ENCODE data around the gene PDSS2. TPM values are rescaled to one million over a fixed set of nuclear protein-coding genes. Genes with fewer than 3 reads are reported as not detected.

The PDSS2 gene
- total and polyA plus RNA-seq, 2 of the 8 experiments (the other 6 are each of a cell fraction or from before 2014, with no cell fraction given) = 10.7 to 16.1 TPM

DNA sequence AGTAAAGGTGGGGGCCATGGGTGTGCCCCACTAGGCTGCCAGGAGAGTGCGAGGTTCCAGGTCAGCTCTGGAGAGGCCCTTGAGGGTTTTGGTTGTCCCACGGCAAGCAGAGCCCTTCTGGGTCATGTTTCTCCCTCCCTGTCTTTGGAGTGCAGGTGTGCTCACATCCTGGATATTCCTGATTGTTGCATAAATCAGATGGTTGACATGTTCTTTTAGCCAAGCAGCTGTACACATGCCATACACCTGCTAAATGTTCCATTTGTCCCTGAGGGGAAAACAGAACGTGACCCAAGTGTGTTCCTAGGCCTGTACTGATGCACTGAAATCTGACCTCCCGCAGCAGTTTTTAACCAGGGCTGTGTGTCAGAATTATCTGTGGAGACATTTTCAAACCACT lies 266.5 kb downstream of the PDSS2 start:
- Histone ChIP-seq H4K8ac (ENCODE audit: extremely low read depth, insufficient read depth, low read length) (no peak overlapping the region), H3K36me3 (ENCODE audit: control insufficient read depth in 2 of 4, insufficient read depth in 4 of 4, low read length in 3 of 4) (no peaks in the 10 kb centered on the region), H2BK120ac (replicated peaks; ENCODE audit: low read depth, low read length) (no peak overlapping the region), H2BK20ac (ENCODE audit: low read length) (no peak overlapping the region), H3K4me3 (ENCODE audit: extremely low read depth in 1 of 4, insufficient read depth in 2 of 4, low read depth in 3 of 4, low read length in 4 of 4) (no peak overlapping the region), H3K18ac (ENCODE audit: extremely low read depth, low read length) (no peak overlapping the region), H3K79me2 (ENCODE audit: control insufficient read depth in 1 of 2, insufficient read depth in 2 of 2, low read length in 2 of 2) (no peaks in the 10 kb centered on the region), H2AK5ac (ENCODE audit: low read depth, low read length) (no peak overlapping the region), H3K4ac (replicated peaks; ENCODE audit: insufficient read length, low read depth, low read length) (no peak overlapping the region), H4K91ac (replicated peaks; ENCODE audit: insufficient read length, low read length) (no peak overlapping the region), H3K79me1 (ENCODE audit: low read depth, low read length) (no peaks in the 10 kb centered on the region), H3K4me2 (ENCODE audit: insufficient read depth in 1 of 2, low read depth in 2 of 2, low read length in 2 of 2) (no peak overlapping the region), H3K14ac (ENCODE audit: insufficient read length) (no peak overlapping the region), H4K5ac (ENCODE audit: insufficient read length, low read depth, low read length) (no peak overlapping the region), H2AFZ (ENCODE audit: low read length) (no peak overlapping the region), H3K4me1 (replicated peaks in 1 of 4; ENCODE audit: control insufficient read depth in 3 of 4, insufficient read depth in 4 of 4, low read length in 3 of 4) (no peaks in the 10 kb centered on the region), H3K23me2 (ENCODE audit: low read depth, low read length) (no peaks in the 10 kb centered on the region), H3K56ac (replicated peaks; ENCODE audit: insufficient read length, low read depth, low read length) (no peak overlapping the region), H2BK15ac (ENCODE audit: low read length) (no peak overlapping the region), H2BK5ac (ENCODE audit: low read depth, low read length) (no peak overlapping the region), H2BK12ac (ENCODE audit: low read depth, low read length) (no peak overlapping the region), H3K27me3 (replicated peaks in 1 of 4; ENCODE audit: control insufficient read depth in 3 of 4, extremely low read depth in 1 of 4, insufficient read depth in 3 of 4, low read length in 3 of 4) (no peaks in the 10 kb centered on the region), H3K9ac (replicated peaks in 1 of 4; ENCODE audit: extremely low read depth in 1 of 4, low read depth in 3 of 4, low read length in 3 of 4) (no peak overlapping the region), H3K9me3 (ENCODE audit: insufficient read depth in 2 of 2, low read depth in 1 of 2, low read length in 1 of 2) (no peaks in the 10 kb centered on the region), H3K23ac (ENCODE audit: insufficient read length) (no peak overlapping the region), H4K20me1 (replicated peaks in 1 of 2; ENCODE audit: control insufficient read depth in 1 of 2, insufficient read depth in 2 of 2, low read length in 2 of 2) (no peaks in the 10 kb centered on the region), H3K27ac (ENCODE audit: low read depth, low read length) (no peak overlapping the region)
- no peak for FAIRE-seq
- DNase-seq (ENCODE audit: low read depth in 1 of 2, low spot score in 2 of 2) = no peak
- POLR2A ChIA-PET (ENCODE audit: partially characterized antibody) = no interaction called here
- CTCF ChIA-PET (ENCODE audit: partially characterized antibody) = interaction anchor here (1.0 to 1.2 kb wide), 2 partner anchors 13 to 108 kb away, joined by 3 to 4 read pairs; no protein-coding TSS in a partner anchor
- WGBS, 2 experiments (ENCODE audit: extremely low coverage in 1 of 2, insufficient coverage in 1 of 2, insufficient read length in 1 of 2, insufficient replicate concordance in 2 of 2, low coverage in 1 of 2, low lambda C conversion rate in 2 of 2, missing lambda C conversion rate in 1 of 2) = 87% methylated on average over 4 of the region's 4 CpGs; no CpG with 5 or more reads in 1 of the 2 experiments
- no peak for TF ChIP-seq BACH1 (IDR thresholded peaks at IDR 0.05; ENCODE audit: low read length)
- TF ChIP-seq BCL11A (IDR thresholded peaks at IDR 0.05; ENCODE audit: low read depth in 2 of 2, low read length in 2 of 2) = no peak
- TF ChIP-seq, protein P1, sequence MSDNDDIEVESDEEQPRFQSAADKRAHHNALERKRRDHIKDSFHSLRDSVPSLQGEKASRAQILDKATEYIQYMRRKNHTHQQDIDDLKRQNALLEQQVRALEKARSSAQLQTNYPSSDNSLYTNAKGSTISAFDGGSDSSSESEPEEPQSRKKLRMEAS (IDR thresholded peaks at IDR 0.05) = no peak
- no peak for TF ChIP-seq KDM4A (IDR thresholded peaks at IDR 0.05; ENCODE audit: low read depth, low read length, severe bottlenecking)
- TF ChIP-seq NANOG (IDR thresholded peaks at IDR 0.05; ENCODE audit: insufficient read depth, low read depth, low read length, poor library complexity, severe bottlenecking) = no peak
- TF ChIP-seq ASH2L (IDR thresholded peaks at IDR 0.05; ENCODE audit: low read length) = no peak
- TF ChIP-seq CEBPB (IDR thresholded peaks at IDR 0.05; ENCODE audit: low read depth, low read length) = no peak
- TF ChIP-seq SP1 (IDR thresholded peaks at IDR 0.05; ENCODE audit: low read depth, low read length) = no peak
- TF ChIP-seq PHF8 (conservative IDR thresholded peaks at IDR 0.05; ENCODE audit: low read depth, low read length) = no peak
- TF ChIP-seq, protein P2, sequence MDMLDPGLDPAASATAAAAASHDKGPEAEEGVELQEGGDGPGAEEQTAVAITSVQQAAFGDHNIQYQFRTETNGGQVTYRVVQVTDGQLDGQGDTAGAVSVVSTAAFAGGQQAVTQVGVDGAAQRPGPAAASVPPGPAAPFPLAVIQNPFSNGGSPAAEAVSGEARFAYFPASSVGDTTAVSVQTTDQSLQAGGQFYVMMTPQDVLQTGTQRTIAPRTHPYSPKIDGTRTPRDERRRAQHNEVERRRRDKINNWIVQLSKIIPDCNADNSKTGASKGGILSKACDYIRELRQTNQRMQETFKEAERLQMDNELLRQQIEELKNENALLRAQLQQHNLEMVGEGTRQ (IDR thresholded peaks at IDR 0.05; ENCODE audit: low read length) = no peak
- TF ChIP-seq MAFK (IDR thresholded peaks at IDR 0.05; ENCODE audit: low read depth, low read length) = no peak
